SK-N-SH (cell line): ENCODE measurements around the gene TMEM150C.

Source experiments
- CHD2 ChIP-seq: fragments of 150-350 bp; IDR thresholded peaks from 2 replicates; pipeline ENCODE4 v1.6.1; 2018; ENCODE audit warnings: low read length; ENCODE audit not compliant: partially characterized antibody
- EP300 ChIP-seq, 2 experiments: IDR thresholded peaks; 2 replicates each; pipeline versions ENCODE4 v1.4.0 to v1.6.1; 2012; ENCODE audit warnings: borderline replicate concordance in 1 of 2, low read depth in 1 of 2, low read length in 1 of 2
- FOSL2 ChIP-seq: IDR thresholded peaks from 2 replicates; pipeline ENCODE4 v1.4.0; 2012; ENCODE audit warnings: low read depth, mild to moderate bottlenecking, moderate library complexity, borderline replicate concordance
- GABPA ChIP-seq: IDR thresholded peaks from 2 replicates; pipeline ENCODE4 v1.4.0; 2012; ENCODE audit warnings: low read depth, mild to moderate bottlenecking
- POLR2AphosphoS5 ChIP-seq: IDR thresholded peaks from 2 replicates; pipeline ENCODE4 v1.6.1; 2012; ENCODE audit warnings: low read depth, low read length
- SMC3 ChIP-seq: IDR thresholded peaks from 2 replicates; pipeline ENCODE4 v1.6.1; 2012; ENCODE audit warnings: low read depth, low read length, improper control_type of control experiment
- YY1 ChIP-seq: IDR thresholded peaks from 2 replicates; pipeline ENCODE4 v1.4.0; 2012; ENCODE audit warnings: low read depth, mild to moderate bottlenecking
- TF ChIP-seq, protein P1 (sequence below): IDR thresholded peaks from 2 replicates; pipeline ENCODE4 v1.6.1; 2012; ENCODE audit warnings: mild to moderate bottlenecking, low read depth, low read length, moderate library complexity
- TF ChIP-seq, protein P2 (sequence below): fragments of 200-600 bp; sonication (generic); IDR thresholded peaks from 2 replicates; pipeline ENCODE4 v1.6.1; 2017; ENCODE audit warnings: antibody characterized with exemption, mild to moderate bottlenecking, moderate library complexity
- TF ChIP-seq, protein P3 (sequence below): IDR thresholded peaks from 2 replicates; pipeline ENCODE4 v1.4.0; 2012; ENCODE audit warnings: low read depth, borderline replicate concordance
- TF ChIP-seq, protein P4 (sequence below): fragments of 150-350 bp; IDR thresholded peaks from 2 replicates; pipeline ENCODE4 v1.6.1; 2017; ENCODE audit warnings: antibody characterized with exemption, low read length, low read depth, borderline replicate concordance

DNA sequence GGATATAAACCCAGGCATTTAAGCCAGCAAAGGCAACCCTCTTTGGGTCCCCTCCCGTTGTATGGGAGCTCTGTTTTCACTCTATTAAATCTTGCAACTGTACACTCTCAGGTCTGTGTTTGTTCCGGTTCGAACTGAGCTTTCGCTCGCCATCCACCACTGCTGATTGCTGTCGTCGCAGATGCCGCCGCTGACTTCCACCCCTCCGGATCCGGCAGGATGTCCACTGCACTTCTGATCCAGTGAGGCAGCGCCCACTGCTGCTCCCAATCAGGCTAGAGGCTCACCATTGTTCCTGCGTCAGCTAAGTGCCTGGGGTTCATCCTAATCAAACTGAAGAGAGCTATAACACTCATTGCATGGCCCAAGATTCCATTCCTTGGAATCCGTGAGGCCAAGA, 82.2 kb downstream of the TMEM150C start:
- TF ChIP-seq, protein P1, sequence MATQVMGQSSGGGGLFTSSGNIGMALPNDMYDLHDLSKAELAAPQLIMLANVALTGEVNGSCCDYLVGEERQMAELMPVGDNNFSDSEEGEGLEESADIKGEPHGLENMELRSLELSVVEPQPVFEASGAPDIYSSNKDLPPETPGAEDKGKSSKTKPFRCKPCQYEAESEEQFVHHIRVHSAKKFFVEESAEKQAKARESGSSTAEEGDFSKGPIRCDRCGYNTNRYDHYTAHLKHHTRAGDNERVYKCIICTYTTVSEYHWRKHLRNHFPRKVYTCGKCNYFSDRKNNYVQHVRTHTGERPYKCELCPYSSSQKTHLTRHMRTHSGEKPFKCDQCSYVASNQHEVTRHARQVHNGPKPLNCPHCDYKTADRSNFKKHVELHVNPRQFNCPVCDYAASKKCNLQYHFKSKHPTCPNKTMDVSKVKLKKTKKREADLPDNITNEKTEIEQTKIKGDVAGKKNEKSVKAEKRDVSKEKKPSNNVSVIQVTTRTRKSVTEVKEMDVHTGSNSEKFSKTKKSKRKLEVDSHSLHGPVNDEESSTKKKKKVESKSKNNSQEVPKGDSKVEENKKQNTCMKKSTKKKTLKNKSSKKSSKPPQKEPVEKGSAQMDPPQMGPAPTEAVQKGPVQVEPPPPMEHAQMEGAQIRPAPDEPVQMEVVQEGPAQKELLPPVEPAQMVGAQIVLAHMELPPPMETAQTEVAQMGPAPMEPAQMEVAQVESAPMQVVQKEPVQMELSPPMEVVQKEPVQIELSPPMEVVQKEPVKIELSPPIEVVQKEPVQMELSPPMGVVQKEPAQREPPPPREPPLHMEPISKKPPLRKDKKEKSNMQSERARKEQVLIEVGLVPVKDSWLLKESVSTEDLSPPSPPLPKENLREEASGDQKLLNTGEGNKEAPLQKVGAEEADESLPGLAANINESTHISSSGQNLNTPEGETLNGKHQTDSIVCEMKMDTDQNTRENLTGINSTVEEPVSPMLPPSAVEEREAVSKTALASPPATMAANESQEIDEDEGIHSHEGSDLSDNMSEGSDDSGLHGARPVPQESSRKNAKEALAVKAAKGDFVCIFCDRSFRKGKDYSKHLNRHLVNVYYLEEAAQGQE, result no peak
- TF ChIP-seq POLR2AphosphoS5, result no peak
- TF ChIP-seq EP300 (IDR thresholded peaks at IDR 0.05; ENCODE audit: borderline replicate concordance in 1 of 2, low read depth in 1 of 2, low read length in 1 of 2), result no peak
- TF ChIP-seq GABPA, result no peak
- TF ChIP-seq CHD2, result no peak
- TF ChIP-seq, protein P2, sequence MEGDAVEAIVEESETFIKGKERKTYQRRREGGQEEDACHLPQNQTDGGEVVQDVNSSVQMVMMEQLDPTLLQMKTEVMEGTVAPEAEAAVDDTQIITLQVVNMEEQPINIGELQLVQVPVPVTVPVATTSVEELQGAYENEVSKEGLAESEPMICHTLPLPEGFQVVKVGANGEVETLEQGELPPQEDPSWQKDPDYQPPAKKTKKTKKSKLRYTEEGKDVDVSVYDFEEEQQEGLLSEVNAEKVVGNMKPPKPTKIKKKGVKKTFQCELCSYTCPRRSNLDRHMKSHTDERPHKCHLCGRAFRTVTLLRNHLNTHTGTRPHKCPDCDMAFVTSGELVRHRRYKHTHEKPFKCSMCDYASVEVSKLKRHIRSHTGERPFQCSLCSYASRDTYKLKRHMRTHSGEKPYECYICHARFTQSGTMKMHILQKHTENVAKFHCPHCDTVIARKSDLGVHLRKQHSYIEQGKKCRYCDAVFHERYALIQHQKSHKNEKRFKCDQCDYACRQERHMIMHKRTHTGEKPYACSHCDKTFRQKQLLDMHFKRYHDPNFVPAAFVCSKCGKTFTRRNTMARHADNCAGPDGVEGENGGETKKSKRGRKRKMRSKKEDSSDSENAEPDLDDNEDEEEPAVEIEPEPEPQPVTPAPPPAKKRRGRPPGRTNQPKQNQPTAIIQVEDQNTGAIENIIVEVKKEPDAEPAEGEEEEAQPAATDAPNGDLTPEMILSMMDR, result no peak
- TF ChIP-seq, protein P3, sequence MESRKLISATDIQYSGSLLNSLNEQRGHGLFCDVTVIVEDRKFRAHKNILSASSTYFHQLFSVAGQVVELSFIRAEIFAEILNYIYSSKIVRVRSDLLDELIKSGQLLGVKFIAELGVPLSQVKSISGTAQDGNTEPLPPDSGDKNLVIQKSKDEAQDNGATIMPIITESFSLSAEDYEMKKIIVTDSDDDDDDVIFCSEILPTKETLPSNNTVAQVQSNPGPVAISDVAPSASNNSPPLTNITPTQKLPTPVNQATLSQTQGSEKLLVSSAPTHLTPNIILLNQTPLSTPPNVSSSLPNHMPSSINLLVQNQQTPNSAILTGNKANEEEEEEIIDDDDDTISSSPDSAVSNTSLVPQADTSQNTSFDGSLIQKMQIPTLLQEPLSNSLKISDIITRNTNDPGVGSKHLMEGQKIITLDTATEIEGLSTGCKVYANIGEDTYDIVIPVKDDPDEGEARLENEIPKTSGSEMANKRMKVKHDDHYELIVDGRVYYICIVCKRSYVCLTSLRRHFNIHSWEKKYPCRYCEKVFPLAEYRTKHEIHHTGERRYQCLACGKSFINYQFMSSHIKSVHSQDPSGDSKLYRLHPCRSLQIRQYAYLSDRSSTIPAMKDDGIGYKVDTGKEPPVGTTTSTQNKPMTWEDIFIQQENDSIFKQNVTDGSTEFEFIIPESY, result no peak
- TF ChIP-seq YY1, result no peak
- TF ChIP-seq FOSL2, result no peak
- TF ChIP-seq SMC3, result no peak
- TF ChIP-seq, protein P4, sequence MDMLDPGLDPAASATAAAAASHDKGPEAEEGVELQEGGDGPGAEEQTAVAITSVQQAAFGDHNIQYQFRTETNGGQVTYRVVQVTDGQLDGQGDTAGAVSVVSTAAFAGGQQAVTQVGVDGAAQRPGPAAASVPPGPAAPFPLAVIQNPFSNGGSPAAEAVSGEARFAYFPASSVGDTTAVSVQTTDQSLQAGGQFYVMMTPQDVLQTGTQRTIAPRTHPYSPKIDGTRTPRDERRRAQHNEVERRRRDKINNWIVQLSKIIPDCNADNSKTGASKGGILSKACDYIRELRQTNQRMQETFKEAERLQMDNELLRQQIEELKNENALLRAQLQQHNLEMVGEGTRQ, result no peak
